K562 (cell line): ENCODE data around the gene GALNT17. TPM values are rescaled to one million over a fixed set of nuclear protein-coding genes. Genes with fewer than 3 reads are reported as not detected.

Experiments used
- ATAC-seq: fragments of 200-7000 bp; cut with Tn5 transposase; 3 replicates; pipeline ENCODE4 v1.9.1; 2020; ENCODE audit warnings: moderate library complexity
- BruUV-seq: library from RNA; stranded (reverse); fragments of 400-500 nt; replicated peaks from 2 replicates; lab custom pipeline; 2021; lab: Mats Ljungman, UMichigan
- CTCF ChIA-PET: fragments of 300-600 bp; formaldehyde crosslinking; extraction: SDS; loops from one replicate; lab custom pipeline; 2021; ENCODE audit warnings: low intra/inter-chr PET ratio; lab: Yijun Ruan, JAX
- POLR2A ChIA-PET: fragments of 300-600, 350-650 bp; sonication (Branson Sonifier 250); formaldehyde crosslinking; extraction: SDS; loops from one replicate; lab custom pipeline; 2021; ENCODE audit warnings: antibody characterized with exemption, inconsistent platforms; lab: Yijun Ruan, JAX
- DNase-seq, 4 experiments: peaks; one replicate each; pipeline versions ENCODE4 v3.0.0 to v3.0.0-alpha.2; 2011 to 2018; ENCODE audit warnings: low spot score in 3 of 4, mixed read lengths in 3 of 4; ENCODE audit errors: extremely low read depth in 1 of 4
- FAIRE-seq: peaks from 2 replicates; lab custom pipeline; 2011; peaks lifted over from hg19 to GRCh38; lab: Jason Lieb, UNC
- H2AFZ ChIP-seq: 2 replicates; pipeline ENCODE4 v1.6.0; 2011; ENCODE audit warnings: low read depth, low read length, control low read depth, inconsistent platforms
- H3K27ac ChIP-seq: fragments of 200-600 bp; 3 replicates; pipeline ENCODE4 v1.8.0; 2011; ENCODE audit warnings: low read depth, mild to moderate bottlenecking, control low read depth, inconsistent platforms, low read length, moderate library complexity, mixed read lengths; ENCODE audit errors: extremely low read depth
- H3K27me3 ChIP-seq, 2 experiments: fragments of 300-600 bp in 1 of 2; 2 replicates in 1 of 2; 3 replicates in 1 of 2; pipeline versions ENCODE4 v1.6.0 to v1.8.0; 2011; ENCODE audit warnings: inconsistent platforms in 2 of 2, low read length in 2 of 2, mild to moderate bottlenecking in 1 of 2, mixed read lengths in 1 of 2, moderate library complexity in 1 of 2; ENCODE audit not compliant: control insufficient read depth in 2 of 2, insufficient read depth in 2 of 2
- H3K36me3 ChIP-seq: fragments of 300-600 bp; 3 replicates; pipeline ENCODE4 v1.8.0; 2011; ENCODE audit warnings: mild to moderate bottlenecking, low read length, inconsistent platforms; ENCODE audit not compliant: control insufficient read depth, insufficient read depth
- H3K4me1 ChIP-seq, 2 experiments: fragments of 200-600 bp in 1 of 2; replicated peaks in 1 of 2; 2 replicates in 1 of 2; 3 replicates in 1 of 2; pipeline versions ENCODE4 v1.5.1 to v1.8.0; 2011; ENCODE audit warnings: inconsistent platforms in 2 of 2, low read length in 2 of 2, mild to moderate bottlenecking in 1 of 2, mixed read lengths in 1 of 2, moderate library complexity in 1 of 2; ENCODE audit not compliant: control insufficient read depth in 2 of 2, insufficient read depth in 2 of 2
- H3K4me2 ChIP-seq: 2 replicates; pipeline ENCODE4 v1.6.1; 2011; ENCODE audit warnings: low read length, control low read depth, inconsistent platforms, mixed read lengths; ENCODE audit not compliant: insufficient read depth
- H3K4me3 ChIP-seq: fragments of 200-600 bp; sonication (generic), shearing (Covaris generic); 2 replicates; pipeline ENCODE4 v1.5.1; 2016; ENCODE audit warnings: control low read depth, inconsistent platforms
- H3K79me2 ChIP-seq: fragments of 200-600 bp; 3 replicates; pipeline ENCODE4 v1.8.0; 2011; ENCODE audit warnings: low read length, inconsistent platforms; ENCODE audit not compliant: control insufficient read depth, insufficient read depth
- H3K9ac ChIP-seq, 2 experiments: 2 replicates each; pipeline versions ENCODE4 v1.6.0 to v1.6.1; 2011; ENCODE audit warnings: low read depth in 2 of 2, low read length in 2 of 2, control low read depth in 1 of 2, inconsistent platforms in 1 of 2, mild to moderate bottlenecking in 1 of 2, mixed read lengths in 1 of 2; ENCODE audit not compliant: insufficient read depth in 1 of 2
- H3K9me1 ChIP-seq: one replicate; pipeline ENCODE4 v1.6.0; 2011; ENCODE audit warnings: inconsistent platforms, mild to moderate bottlenecking, low read length, moderate library complexity; ENCODE audit not compliant: control insufficient read depth, insufficient read depth
- H3K9me3 ChIP-seq: replicated peaks from 2 replicates; pipeline ENCODE4 v1.5.1; 2011; ENCODE audit warnings: low read depth, low read length, inconsistent platforms; ENCODE audit not compliant: control insufficient read depth, insufficient read depth
- H4K20me1 ChIP-seq: replicated peaks from 2 replicates; pipeline ENCODE4 v1.6.1; 2011; ENCODE audit warnings: low read length, inconsistent platforms, mixed read lengths; ENCODE audit not compliant: control insufficient read depth, insufficient read depth
- CBFB ChIP-seq: sonication (generic); formaldehyde crosslinking; IDR thresholded peaks from 2 replicates; pipeline ENCODE4 v1.4.0; 2020; ENCODE audit warnings: mild to moderate bottlenecking, missing genetic modification reagents
- CBX2 ChIP-seq: fragments of 200-600 bp; sonication (generic); IDR thresholded peaks from one replicate; pipeline ENCODE4 v1.6.1; 2012; ENCODE audit warnings: mild to moderate bottlenecking, low read length, inconsistent platforms; ENCODE audit not compliant: insufficient read depth, poor library complexity, severe bottlenecking
- HCFC1 ChIP-seq: IDR thresholded peaks from 2 replicates; pipeline ENCODE4 v1.6.1; 2012; ENCODE audit warnings: low read depth, low read length, improper control_type of control experiment
- ILK ChIP-seq: fragments of 450-650 bp; IDR thresholded peaks from 2 replicates; pipeline ENCODE4 v1.6.1; 2016; ENCODE audit warnings: missing genetic modification characterization, low read depth, mild to moderate bottlenecking, missing compliant biosample characterization, moderate library complexity, borderline replicate concordance
- JUNB ChIP-seq: fragments of 450-650 bp; formaldehyde crosslinking; conservative IDR thresholded peaks from 2 replicates; pipeline ENCODE4 v1.4.0; 2020; ENCODE audit warnings: mild to moderate bottlenecking
- MCM3 ChIP-seq: fragments of 450-650 bp; IDR thresholded peaks from 2 replicates; pipeline ENCODE4 v1.6.1; 2016
- POLR2AphosphoS2 ChIP-seq: IDR thresholded peaks from 2 replicates; pipeline ENCODE4 v1.6.1; 2012; ENCODE audit warnings: low read length, improper control_type of control experiment
- RFX5 ChIP-seq: IDR thresholded peaks from 2 replicates; pipeline ENCODE4 v1.6.1; 2011; ENCODE audit warnings: low read depth, mild to moderate bottlenecking, improper control_type of control experiment, low read length
- SAFB2 ChIP-seq: fragments of 200-400 bp; formaldehyde crosslinking; IDR thresholded peaks from 2 replicates; pipeline ENCODE4 v1.6.1; 2018; ENCODE audit warnings: borderline replicate concordance, low read length, low read depth, moderate library complexity; ENCODE audit not compliant: severe bottlenecking
- U2AF2 ChIP-seq: fragments of 200-400 bp; formaldehyde crosslinking; optimal IDR thresholded peaks from 2 replicates; pipeline ENCODE3; 2017; ENCODE audit warnings: low read depth, mild to moderate bottlenecking, low read length
- WGBS: fragments of 100-300 bp; shearing (Covaris generic); methylation state at CpG from one replicate; pipeline ENCODE4 v1.1.6; 2016; ENCODE audit warnings: low coverage, mixed read lengths; ENCODE audit not compliant: insufficient coverage; ENCODE audit errors: missing lambda C conversion rate; 5-methylcytosine and 5-hydroxymethylcytosine counted together
- in situ Hi-C: fragments of 300-500 bp; cut with MboI; formaldehyde crosslinking; loops from 4 replicates; pipeline ENCODE4 v1.15.0; 2018; ENCODE audit warnings: inconsistent platforms, mixed read lengths
- intact Hi-C: fragments of 100-400 bp; cut with micrococcal nuclease; formaldehyde crosslinking; loops from 2 replicates; pipeline ENCODE4 v1.14.2; 2022
- polyA plus RNA-seq, 8 experiments: library from polyadenylated mRNA; depleted of rRNA in 4 of 8; stranded (reverse) in 5 of 8; unstranded in 3 of 8; fragments of >200 nt; fragmentation: Nextera tagmentation in 2 of 8; fragmentation: Illumina TruSeq in 1 of 8; extraction: Ambion mirVana in 2 of 8; extraction: Trizol in 1 of 8; gene quantifications; 2 replicates each; pipeline versions ENCODE4 v1.2.1 to v1.2.3, GENCODE V29; 2011 to 2014; ENCODE audit warnings: inconsistent platforms in 1 of 8, missing spikeins in 1 of 8
- total RNA-seq, 7 experiments: library from RNA; depleted of rRNA in 6 of 7; stranded (reverse); fragments of >200 nt in 6 of 7; fragmentation: Illumina TruSeq in 2 of 7; extraction: Trizol in 2 of 7; gene quantifications; 2 replicates each; pipeline versions ENCODE4 v1.2.1 to v1.2.3, GENCODE V29; 2011 to 2021; ENCODE audit warnings: low replicate concordance in 1 of 7
- TF ChIP-seq, protein P1 (sequence below): fragments of 250-450 bp; sonication (Bioruptor Pico); IDR thresholded peaks from 2 replicates; pipeline ENCODE4 v1.5.0; 2021; ENCODE audit warnings: mild to moderate bottlenecking, borderline replicate concordance
- TF ChIP-seq, protein P2 (sequence below): fragments of 250-450 bp; sonication (Bioruptor Pico); IDR thresholded peaks from 2 replicates; pipeline ENCODE4 v1.4.0; 2020
- TF ChIP-seq, protein P3 (sequence below), 2 experiments: IDR thresholded peaks; 2 replicates each; pipeline ENCODE4 v1.6.1; 2012; ENCODE audit warnings: improper control_type of control experiment in 2 of 2, low read depth in 2 of 2, low read length in 2 of 2, borderline replicate concordance in 1 of 2
- TF ChIP-seq, protein P4 (sequence below): fragments of 250-450 bp; sonication (Bioruptor Pico); IDR thresholded peaks from 2 replicates; pipeline ENCODE4 v1.6.1; 2021; ENCODE audit warnings: mild to moderate bottlenecking

The GALNT17 gene
- total and polyA plus RNA-seq, 9 of the 15 experiments (the other 6 are each of a cell fraction or from before 2014, with no cell fraction given): not detected

DNA sequence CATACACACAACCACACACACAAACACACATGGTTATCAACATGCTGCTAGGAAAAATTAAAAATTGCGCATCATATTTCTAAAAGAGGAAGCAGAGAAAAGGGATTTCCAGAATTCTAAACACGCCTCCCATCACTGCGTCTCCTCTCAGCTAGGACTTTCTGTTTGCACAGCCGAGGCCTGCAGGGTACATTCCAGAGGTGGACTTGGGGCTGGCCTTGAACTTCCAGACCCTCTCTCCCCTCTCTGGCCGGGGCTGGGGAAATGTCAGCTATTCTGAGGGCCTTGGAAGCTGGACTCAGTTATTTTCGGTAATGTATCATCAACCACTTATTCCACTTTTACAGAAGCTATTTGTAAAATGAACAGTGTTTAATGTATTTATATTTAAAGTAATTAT lies 168.7 kb downstream of the GALNT17 start (continued):
- no peak for TF ChIP-seq CBFB
- no peak for TF ChIP-seq SAFB2
- TF ChIP-seq, protein P1, sequence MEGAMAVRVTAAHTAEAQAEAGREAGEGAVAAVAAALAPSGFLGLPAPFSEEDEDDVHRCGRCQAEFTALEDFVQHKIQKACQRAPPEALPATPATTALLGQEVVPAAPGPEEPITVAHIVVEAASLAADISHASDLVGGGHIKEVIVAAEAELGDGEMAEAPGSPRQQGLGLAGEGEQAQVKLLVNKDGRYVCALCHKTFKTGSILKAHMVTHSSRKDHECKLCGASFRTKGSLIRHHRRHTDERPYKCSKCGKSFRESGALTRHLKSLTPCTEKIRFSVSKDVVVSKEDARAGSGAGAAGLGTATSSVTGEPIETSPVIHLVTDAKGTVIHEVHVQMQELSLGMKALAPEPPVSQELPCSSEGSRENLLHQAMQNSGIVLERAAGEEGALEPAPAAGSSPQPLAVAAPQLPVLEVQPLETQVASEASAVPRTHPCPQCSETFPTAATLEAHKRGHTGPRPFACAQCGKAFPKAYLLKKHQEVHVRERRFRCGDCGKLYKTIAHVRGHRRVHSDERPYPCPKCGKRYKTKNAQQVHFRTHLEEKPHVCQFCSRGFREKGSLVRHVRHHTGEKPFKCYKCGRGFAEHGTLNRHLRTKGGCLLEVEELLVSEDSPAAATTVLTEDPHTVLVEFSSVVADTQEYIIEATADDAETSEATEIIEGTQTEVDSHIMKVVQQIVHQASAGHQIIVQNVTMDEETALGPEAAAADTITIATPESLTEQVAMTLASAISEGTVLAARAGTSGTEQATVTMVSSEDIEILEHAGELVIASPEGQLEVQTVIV (CRISPR knock-in tag): no peak
- no peak for TF ChIP-seq MCM3
- no peak for TF ChIP-seq POLR2AphosphoS2

DNA sequence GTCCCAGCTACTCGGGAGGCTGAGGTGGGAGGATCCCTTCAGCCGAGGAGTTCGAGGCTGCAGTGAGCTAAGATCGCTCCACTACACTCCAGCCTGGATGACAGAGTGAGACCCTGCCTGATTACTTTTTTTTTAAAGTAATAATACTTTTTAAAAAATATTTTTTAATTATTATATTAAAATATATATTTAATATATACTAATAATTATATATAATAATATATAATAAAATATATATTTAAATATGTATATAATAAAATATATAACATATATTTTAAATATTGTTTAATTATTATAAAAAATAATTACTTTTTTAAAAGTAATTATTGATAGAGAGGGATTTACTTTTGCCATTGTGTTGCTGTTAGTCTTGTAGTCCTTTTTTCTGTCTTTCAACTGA lies 169.2 kb downstream of the GALNT17 start:
- H3K9me1 ChIP-seq: no peaks in the 10 kb centered on the region
- ATAC-seq: no peak
- H3K27ac ChIP-seq: no peak overlapping the region
- intact Hi-C loops: no loop called here
- no peaks in the 10 kb centered on the region for H3K79me2 ChIP-seq
- no peak for DNase-seq
- H3K36me3 ChIP-seq: no peaks in the 10 kb centered on the region
- FAIRE-seq: no peak
- POLR2A ChIA-PET: no interaction called here
- H3K9me3 ChIP-seq: no peaks in the 10 kb centered on the region
- BruUV-seq: no TSS peak
- H2AFZ ChIP-seq: no peak overlapping the region
- no peak overlapping the region for H3K4me3 ChIP-seq
- CTCF ChIA-PET: no interaction called here
- 1% methylated on average over 4 of the region's 4 CpGs for WGBS
- no peaks in the 10 kb centered on the region; a peak in 2 of 5 replicates for H3K27me3 ChIP-seq
- H3K9ac ChIP-seq: no peak overlapping the region
- no peaks in the 10 kb centered on the region for H3K4me1 ChIP-seq
- no peak overlapping the region for H3K4me2 ChIP-seq
- no peaks in the 10 kb centered on the region for H4K20me1 ChIP-seq
- in situ Hi-C loops: no loop called here
- no peak for TF ChIP-seq RFX5
- TF ChIP-seq, protein P2, sequence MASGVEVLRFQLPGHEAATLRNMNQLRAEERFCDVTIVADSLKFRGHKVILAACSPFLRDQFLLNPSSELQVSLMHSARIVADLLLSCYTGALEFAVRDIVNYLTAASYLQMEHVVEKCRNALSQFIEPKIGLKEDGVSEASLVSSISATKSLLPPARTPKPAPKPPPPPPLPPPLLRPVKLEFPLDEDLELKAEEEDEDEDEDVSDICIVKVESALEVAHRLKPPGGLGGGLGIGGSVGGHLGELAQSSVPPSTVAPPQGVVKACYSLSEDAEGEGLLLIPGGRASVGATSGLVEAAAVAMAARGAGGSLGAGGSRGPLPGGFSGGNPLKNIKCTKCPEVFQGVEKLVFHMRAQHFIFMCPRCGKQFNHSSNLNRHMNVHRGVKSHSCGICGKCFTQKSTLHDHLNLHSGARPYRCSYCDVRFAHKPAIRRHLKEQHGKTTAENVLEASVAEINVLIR (CRISPR knock-in tag): no peak
- TF ChIP-seq, protein P3, sequence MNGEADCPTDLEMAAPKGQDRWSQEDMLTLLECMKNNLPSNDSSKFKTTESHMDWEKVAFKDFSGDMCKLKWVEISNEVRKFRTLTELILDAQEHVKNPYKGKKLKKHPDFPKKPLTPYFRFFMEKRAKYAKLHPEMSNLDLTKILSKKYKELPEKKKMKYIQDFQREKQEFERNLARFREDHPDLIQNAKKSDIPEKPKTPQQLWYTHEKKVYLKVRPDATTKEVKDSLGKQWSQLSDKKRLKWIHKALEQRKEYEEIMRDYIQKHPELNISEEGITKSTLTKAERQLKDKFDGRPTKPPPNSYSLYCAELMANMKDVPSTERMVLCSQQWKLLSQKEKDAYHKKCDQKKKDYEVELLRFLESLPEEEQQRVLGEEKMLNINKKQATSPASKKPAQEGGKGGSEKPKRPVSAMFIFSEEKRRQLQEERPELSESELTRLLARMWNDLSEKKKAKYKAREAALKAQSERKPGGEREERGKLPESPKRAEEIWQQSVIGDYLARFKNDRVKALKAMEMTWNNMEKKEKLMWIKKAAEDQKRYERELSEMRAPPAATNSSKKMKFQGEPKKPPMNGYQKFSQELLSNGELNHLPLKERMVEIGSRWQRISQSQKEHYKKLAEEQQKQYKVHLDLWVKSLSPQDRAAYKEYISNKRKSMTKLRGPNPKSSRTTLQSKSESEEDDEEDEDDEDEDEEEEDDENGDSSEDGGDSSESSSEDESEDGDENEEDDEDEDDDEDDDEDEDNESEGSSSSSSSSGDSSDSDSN (IDR thresholded peaks at IDR 0.05; ENCODE audit: borderline replicate concordance in 1 of 2, low read depth in 2 of 2, low read length in 2 of 2): no peak
- no peak for TF ChIP-seq ILK (tag)
- no peak for TF ChIP-seq HCFC1
- no peak for TF ChIP-seq CBX2
- no peak for TF ChIP-seq U2AF2
- no peak for TF ChIP-seq JUNB (CRISPR knock-in tag)
- TF ChIP-seq, protein P4, sequence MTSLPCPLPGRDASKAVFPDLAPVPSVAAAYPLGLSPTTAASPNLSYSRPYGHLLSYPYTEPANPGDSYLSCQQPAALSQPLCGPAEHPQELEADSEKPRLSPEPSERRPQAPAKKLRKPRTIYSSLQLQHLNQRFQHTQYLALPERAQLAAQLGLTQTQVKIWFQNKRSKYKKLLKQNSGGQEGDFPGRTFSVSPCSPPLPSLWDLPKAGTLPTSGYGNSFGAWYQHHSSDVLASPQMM (CRISPR knock-in tag): no peak
